GM18511 (cell line): ENCODE measurements around the gene RGCC.

ENCODE experiments used
- ATAC-seq: cut with Tn5 transposase; IDR thresholded peaks from one replicate; pipeline ENCODE4 v1.9.1; 2021; ENCODE audit warnings: mild to moderate bottlenecking, moderate library complexity; ENCODE audit not compliant: unreplicated experiment

RGCC gene

GRCh38 chr13:41514853-41515395 is 57.6 kb downstream of the RGCC start:
- ATAC-seq = no peak

GRCh38 chr13:41515491-41516139 is 58.3 kb downstream of the RGCC start:
- no peak for ATAC-seq

GRCh38 chr13:41516166-41516565 is 58.8 kb downstream of the RGCC start:
- no peak for ATAC-seq

GRCh38 chr13:41516760-41517159 is 59.4 kb downstream of the RGCC start:
- ATAC-seq = no peak

- ATAC-seq = no peak
Observed at GRCh38 chr13:41520016-41520659, 62.8 kb downstream of the RGCC start.
